Suprapubic skin (tissue), 4 donors: ENCODE measurements around the gene SYPL2.

ENCODE experiments used
- CTCF ChIP-seq, 2 donors: fragments of 200-600 bp in 1 of 2; fragments of 450-650 bp in 1 of 2; sonication (generic) in 1 of 2; IDR thresholded peaks; one replicate each; pipeline ENCODE4 v1.5.1; 2016 to 2019; ENCODE audit warnings: antibody characterized with exemption in 2 of 2, mild to moderate bottlenecking in 1 of 2, moderate library complexity in 1 of 2
- EP300 ChIP-seq: sonication (generic); formaldehyde crosslinking; IDR thresholded peaks from one replicate; pipeline ENCODE4 v1.6.1; 2017; ENCODE audit warnings: antibody characterized with exemption
- POLR2A ChIP-seq, 2 donors: fragments of 450-650 bp; IDR thresholded peaks; one replicate each; pipeline ENCODE4 v1.6.1; 2017; ENCODE audit warnings: antibody characterized with exemption in 2 of 2, mild to moderate bottlenecking in 2 of 2, moderate library complexity in 2 of 2
- POLR2AphosphoS5 ChIP-seq, 3 donors: sonication (generic); formaldehyde crosslinking; IDR thresholded peaks; one replicate each; pipeline ENCODE4 v1.6.1; 2017; ENCODE audit warnings: antibody characterized with exemption in 3 of 3

DNA sequence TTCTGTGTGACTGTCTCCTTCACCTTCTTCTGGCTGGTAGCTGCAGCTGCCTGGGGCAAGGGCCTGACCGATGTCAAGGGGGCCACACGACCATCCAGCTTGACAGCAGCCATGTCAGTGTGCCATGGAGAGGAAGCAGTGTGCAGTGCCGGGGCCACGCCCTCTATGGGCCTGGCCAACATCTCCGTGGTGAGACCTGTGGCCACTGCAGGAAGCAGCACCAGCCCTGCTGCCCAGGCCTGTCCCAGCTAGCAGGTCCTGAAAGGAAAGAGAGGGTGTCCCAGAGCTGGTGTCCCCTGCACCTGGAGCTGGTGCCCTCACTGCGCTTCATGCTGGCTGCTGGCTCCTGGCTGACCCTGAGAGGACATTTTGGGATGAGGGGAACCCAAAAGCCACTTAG lies 11.5 kb downstream of the SYPL2 start:
- TF ChIP-seq POLR2AphosphoS5 (IDR thresholded peaks at IDR 0.05) = no peak
- TF ChIP-seq CTCF (IDR thresholded peaks at IDR 0.05) = no peak
- no peak for TF ChIP-seq POLR2A (IDR thresholded peaks at IDR 0.05)
- no peak for TF ChIP-seq EP300
